MG63 (cell line): ENCODE results near the gene CCDC178. TPM values are rescaled to one million over a fixed set of nuclear protein-coding genes. Genes with fewer than 3 reads are reported as not detected.

ENCODE experiments used
- DNase-seq: peaks from one replicate; pipeline ENCODE4 v3.0.0-alpha.2; 2020
- H3K27me3 ChIP-seq: fragments of 250-450 bp; sonication (Bioruptor Pico); 2 replicates; pipeline ENCODE4 v1.5.1; 2020; ENCODE audit warnings: mild to moderate bottlenecking, moderate library complexity
- H3K36me3 ChIP-seq: fragments of 250-450 bp; sonication (Bioruptor Pico); 2 replicates; pipeline ENCODE4 v1.5.1; 2020; ENCODE audit warnings: mild to moderate bottlenecking, moderate library complexity
- H3K4me3 ChIP-seq: fragments of 250-450 bp; sonication (Bioruptor Pico); 2 replicates; pipeline ENCODE4 v1.5.1; 2020; ENCODE audit warnings: mild to moderate bottlenecking, moderate library complexity
- H3K9me3 ChIP-seq: fragments of 250-450 bp; sonication (Bioruptor Pico); 2 replicates; pipeline ENCODE4 v1.5.1; 2020; ENCODE audit warnings: mild to moderate bottlenecking, moderate library complexity
- total RNA-seq: library from RNA; depleted of rRNA; stranded (reverse); fragments of >200 nt; shearing (Covaris generic); gene quantifications from 2 replicates; pipeline ENCODE4 v1.2.3, GENCODE V29; 2014; ENCODE audit warnings: low replicate concordance

The CCDC178 gene
- total RNA-seq, 1 experiment from 2014 or later = not detected

- Histone ChIP-seq H3K9me3 (no peaks in the 10 kb centered on the region), H3K4me3 (no peak overlapping the region), H3K27me3 (no peaks in the 10 kb centered on the region), H3K36me3 (no peaks in the 10 kb centered on the region)
- DNase-seq = no peak
Observed at GRCh38 chr18:33115476-33115875, 325.0 kb downstream of the CCDC178 start.

GRCh38 chr18:33114749-33115148, 325.8 kb downstream of the CCDC178 start:
- H3K27me3 ChIP-seq = no peaks in the 10 kb centered on the region
- no peak for DNase-seq
- no peaks in the 10 kb centered on the region for H3K36me3 ChIP-seq
- H3K4me3 ChIP-seq = no peak overlapping the region
- H3K9me3 ChIP-seq = no peaks in the 10 kb centered on the region

- Histone ChIP-seq H3K4me3 (no peak overlapping the region), H3K36me3 (no peaks in the 10 kb centered on the region), H3K9me3 (no peaks in the 10 kb centered on the region), H3K27me3 (no peaks in the 10 kb centered on the region)
- DNase-seq = no peak
Observed at GRCh38 chr18:33113416-33113815, 327.1 kb downstream of the CCDC178 start.

- H3K9me3 ChIP-seq = no peaks in the 10 kb centered on the region
- H3K36me3 ChIP-seq = no peaks in the 10 kb centered on the region
- H3K27me3 ChIP-seq = no peaks in the 10 kb centered on the region
- H3K4me3 ChIP-seq = no peak overlapping the region
- DNase-seq = no peak
Observed at GRCh38 chr18:33107511-33107910, 333.0 kb downstream of the CCDC178 start.

- no peak overlapping the region for H3K4me3 ChIP-seq
- H3K27me3 ChIP-seq = no peaks in the 10 kb centered on the region
- no peaks in the 10 kb centered on the region for H3K9me3 ChIP-seq
- H3K36me3 ChIP-seq = no peaks in the 10 kb centered on the region
- no peak for DNase-seq
Observed at GRCh38 chr18:33101316-33101715, 339.2 kb downstream of the CCDC178 start.

- H3K4me3 ChIP-seq = no peak overlapping the region
- no peaks in the 10 kb centered on the region for H3K9me3 ChIP-seq
- H3K36me3 ChIP-seq = no peaks in the 10 kb centered on the region
- no peak for DNase-seq
- H3K27me3 ChIP-seq = no peaks in the 10 kb centered on the region
Observed at GRCh38 chr18:33099626-33100025, 340.9 kb downstream of the CCDC178 start.

- Histone ChIP-seq H3K9me3 (no peaks in the 10 kb centered on the region), H3K27me3 (no peaks in the 10 kb centered on the region)
Observed at GRCh38 chr18:33097126-33097525, 343.4 kb downstream of the CCDC178 start.

GRCh38 chr18:33090461-33090860, 350.1 kb downstream of the CCDC178 start:
- Histone ChIP-seq H3K4me3 (no peak overlapping the region), H3K27me3 (no peaks in the 10 kb centered on the region), H3K36me3 (no peaks in the 10 kb centered on the region), H3K9me3 (no peaks in the 10 kb centered on the region)
- no peak for DNase-seq

More at GRCh38 chr18:33097126-33097525, 343.4 kb downstream of the CCDC178 start:
- DNase-seq = no peak
- Histone ChIP-seq H3K36me3 (no peaks in the 10 kb centered on the region), H3K4me3 (no peak overlapping the region)

GRCh38 chr18:33076601-33077000, 363.9 kb downstream of the CCDC178 start:
- Histone ChIP-seq H3K36me3 (no peaks in the 10 kb centered on the region), H3K27me3 (no peaks in the 10 kb centered on the region), H3K9me3 (no peaks in the 10 kb centered on the region), H3K4me3 (no peak overlapping the region)
- no peak for DNase-seq

GRCh38 chr18:33074125-33074524, 366.4 kb downstream of the CCDC178 start:
- no peak for DNase-seq
- no peak overlapping the region for H3K4me3 ChIP-seq
- H3K9me3 ChIP-seq = no peaks in the 10 kb centered on the region
- no peaks in the 10 kb centered on the region for H3K36me3 ChIP-seq
- H3K27me3 ChIP-seq = no peaks in the 10 kb centered on the region

- H3K9me3 ChIP-seq = no peaks in the 10 kb centered on the region
- no peak for DNase-seq
- H3K27me3 ChIP-seq = no peaks in the 10 kb centered on the region
Observed at GRCh38 chr18:33062834-33063364, 377.6 kb downstream of the CCDC178 start.

GRCh38 chr18:33052886-33053285, 387.6 kb downstream of the CCDC178 start:
- Histone ChIP-seq H3K36me3 (no peaks in the 10 kb centered on the region), H3K9me3 (no peaks in the 10 kb centered on the region), H3K27me3 (no peaks in the 10 kb centered on the region; the same call in 1 of the 2 replicates), H3K4me3 (no peak overlapping the region)
- DNase-seq = no peak

More at GRCh38 chr18:33062834-33063364, 377.6 kb downstream of the CCDC178 start:
- no peak overlapping the region for H3K4me3 ChIP-seq
- H3K36me3 ChIP-seq = no peaks in the 10 kb centered on the region

GRCh38 chr18:33051407-33051806, 389.1 kb downstream of the CCDC178 start:
- no peaks in the 10 kb centered on the region for H3K9me3 ChIP-seq
- H3K27me3 ChIP-seq = no peaks in the 10 kb centered on the region; the same call in 1 of the 2 replicates
- DNase-seq = no peak
- H3K36me3 ChIP-seq = no peaks in the 10 kb centered on the region
- no peak overlapping the region for H3K4me3 ChIP-seq

GRCh38 chr18:33040213-33040612, 400.3 kb downstream of the CCDC178 start:
- no peak for DNase-seq
- Histone ChIP-seq H3K4me3 (no peak overlapping the region), H3K27me3 (no peaks in the 10 kb centered on the region), H3K9me3 (no peaks in the 10 kb centered on the region), H3K36me3 (no peaks in the 10 kb centered on the region)

GRCh38 chr18:33034945-33035344, 405.6 kb downstream of the CCDC178 start:
- no peaks in the 10 kb centered on the region for H3K36me3 ChIP-seq
- DNase-seq = no peak
- H3K9me3 ChIP-seq = no peaks in the 10 kb centered on the region
- no peak overlapping the region for H3K4me3 ChIP-seq
- H3K27me3 ChIP-seq = no peaks in the 10 kb centered on the region

- no peak overlapping the region for H3K4me3 ChIP-seq
- no peaks in the 10 kb centered on the region for H3K27me3 ChIP-seq
- H3K9me3 ChIP-seq = no peaks in the 10 kb centered on the region
- H3K36me3 ChIP-seq = no peaks in the 10 kb centered on the region
- DNase-seq = no peak
Observed at GRCh38 chr18:33034212-33034611, 406.3 kb downstream of the CCDC178 start.

GRCh38 chr18:33022370-33022769, 418.2 kb downstream of the CCDC178 start:
- no peak for DNase-seq
- H3K4me3 ChIP-seq = no peak overlapping the region
- no peaks in the 10 kb centered on the region for H3K9me3 ChIP-seq
- H3K27me3 ChIP-seq = no peaks in the 10 kb centered on the region
- no peaks in the 10 kb centered on the region for H3K36me3 ChIP-seq

GRCh38 chr18:33020877-33021276, 419.6 kb downstream of the CCDC178 start:
- no peak for DNase-seq
- Histone ChIP-seq H3K4me3 (no peak overlapping the region), H3K27me3 (no peaks in the 10 kb centered on the region), H3K36me3 (no peaks in the 10 kb centered on the region), H3K9me3 (no peaks in the 10 kb centered on the region)
